Neuronal stem cell (in vitro differentiated cells): ENCODE data around the gene CACNB1.

Experiments used
- DNase-seq: peaks from one replicate; pipeline ENCODE4 v3.0.0-alpha.2; 2013; ENCODE audit warnings: low spot score
- H2AFZ ChIP-seq: one replicate; pipeline ENCODE4 v1.6.1; 2013; ENCODE audit warnings: mild to moderate bottlenecking, low read length, inconsistent platforms
- H2AK5ac ChIP-seq: 2 replicates; pipeline ENCODE4 v1.6.1; 2013; ENCODE audit warnings: low read depth, mild to moderate bottlenecking, inconsistent platforms, low read length, moderate library complexity, mixed read lengths
- H2BK120ac ChIP-seq: 2 replicates; pipeline ENCODE4 v1.6.1; 2013; ENCODE audit warnings: low read depth, mild to moderate bottlenecking, inconsistent platforms, low read length, moderate library complexity, mixed read lengths
- H2BK12ac ChIP-seq: one replicate; pipeline ENCODE4 v1.6.1; 2013; ENCODE audit warnings: low read length, inconsistent platforms
- H2BK15ac ChIP-seq: 2 replicates; pipeline ENCODE4 v1.6.1; 2013; ENCODE audit warnings: mild to moderate bottlenecking, low read length, inconsistent platforms, mixed read lengths
- H2BK5ac ChIP-seq: one replicate; pipeline ENCODE4 v1.6.1; 2013; ENCODE audit warnings: inconsistent platforms, mild to moderate bottlenecking, low read length, moderate library complexity
- H3K14ac ChIP-seq: one replicate; pipeline ENCODE4 v1.6.1; 2013; ENCODE audit warnings: low read length, inconsistent platforms
- H3K18ac ChIP-seq: 2 replicates; pipeline ENCODE4 v1.6.1; 2013; ENCODE audit warnings: low read length, inconsistent platforms
- H3K23ac ChIP-seq: 2 replicates; pipeline ENCODE4 v1.6.1; 2013; ENCODE audit warnings: low read depth, mild to moderate bottlenecking, mixed read lengths, low read length, inconsistent platforms; ENCODE audit not compliant: poor library complexity
- H3K27ac ChIP-seq: replicated peaks from 3 replicates; pipeline ENCODE4 v1.5.1; 2013; ENCODE audit warnings: low read length, inconsistent platforms
- H3K27me3 ChIP-seq, 3 experiments: 2 replicates each; pipeline ENCODE4 v1.6.1; 2013; ENCODE audit warnings: low read length in 3 of 3, mild to moderate bottlenecking in 2 of 3, inconsistent platforms in 1 of 3, low read depth in 1 of 3, mixed read lengths in 1 of 3, moderate library complexity in 1 of 3; ENCODE audit not compliant: control insufficient read depth in 3 of 3, insufficient read depth in 3 of 3
- H3K36me3 ChIP-seq, 2 donors: replicated peaks in 1 of 2; 2 replicates each; pipeline ENCODE4 v1.6.1; 2013; ENCODE audit warnings: low read length in 2 of 2; ENCODE audit not compliant: control insufficient read depth in 2 of 2, insufficient read depth in 2 of 2
- H3K4ac ChIP-seq: 2 replicates; pipeline ENCODE4 v1.6.1; 2013; ENCODE audit warnings: inconsistent platforms, mild to moderate bottlenecking, low read length, moderate library complexity
- H3K4me1 ChIP-seq, 2 donors: 1 replicate in 1 of 2; 2 replicates in 1 of 2; pipeline ENCODE4 v1.6.1; 2013; ENCODE audit warnings: low read length in 2 of 2, low read depth in 1 of 2; ENCODE audit not compliant: control insufficient read depth in 2 of 2, insufficient read depth in 1 of 2
- H3K4me2 ChIP-seq: one replicate; pipeline ENCODE4 v1.6.1; 2013; ENCODE audit warnings: mild to moderate bottlenecking, low read length, inconsistent platforms; ENCODE audit not compliant: insufficient read depth, poor library complexity, severe bottlenecking
- H3K4me3 ChIP-seq, 2 donors: 2 replicates each; pipeline ENCODE4 v1.5.1; 2013; ENCODE audit warnings: low read length in 2 of 2, mild to moderate bottlenecking in 2 of 2, inconsistent platforms in 1 of 2, moderate library complexity in 1 of 2
- H3K79me1 ChIP-seq: one replicate; pipeline ENCODE4 v1.6.1; 2013; ENCODE audit warnings: low read depth, mild to moderate bottlenecking, inconsistent platforms, low read length, moderate library complexity
- H3K9ac ChIP-seq: one replicate; pipeline ENCODE4 v1.6.1; 2013; ENCODE audit warnings: mild to moderate bottlenecking, low read depth, low read length, inconsistent platforms; ENCODE audit not compliant: poor library complexity
- H3K9me3 ChIP-seq, 2 donors: replicated peaks in 1 of 2; 2 replicates each; pipeline versions ENCODE3 to v1.6.1; 2013; ENCODE audit warnings: low read length in 2 of 2, mild to moderate bottlenecking in 2 of 2, inconsistent platforms in 1 of 2, low read depth in 1 of 2, mixed read lengths in 1 of 2, moderate library complexity in 1 of 2; ENCODE audit not compliant: control insufficient read depth in 2 of 2, insufficient read depth in 1 of 2
- H4K8ac ChIP-seq: one replicate; pipeline ENCODE4 v1.6.1; 2013; ENCODE audit warnings: low read depth, mild to moderate bottlenecking, inconsistent platforms, low read length, moderate library complexity
- H4K91ac ChIP-seq: one replicate; pipeline ENCODE4 v1.6.1; 2013; ENCODE audit warnings: low read length, low read depth, mild to moderate bottlenecking, inconsistent platforms; ENCODE audit not compliant: poor library complexity
- WGBS, 2 donors: extraction: QIAGEN DNeasy Blood & Tissue Kit; methylation state at CpG; one replicate each; pipeline ENCODE4 v1.1.7; 2013; ENCODE audit warnings: missing lambda C conversion rate in 2 of 2, mixed read lengths in 1 of 2; ENCODE audit not compliant: insufficient read length in 2 of 2, insufficient replicate concordance in 1 of 2; ENCODE audit errors: extremely low coverage in 2 of 2; 5-methylcytosine and 5-hydroxymethylcytosine counted together

Gene CACNB1

DNA sequence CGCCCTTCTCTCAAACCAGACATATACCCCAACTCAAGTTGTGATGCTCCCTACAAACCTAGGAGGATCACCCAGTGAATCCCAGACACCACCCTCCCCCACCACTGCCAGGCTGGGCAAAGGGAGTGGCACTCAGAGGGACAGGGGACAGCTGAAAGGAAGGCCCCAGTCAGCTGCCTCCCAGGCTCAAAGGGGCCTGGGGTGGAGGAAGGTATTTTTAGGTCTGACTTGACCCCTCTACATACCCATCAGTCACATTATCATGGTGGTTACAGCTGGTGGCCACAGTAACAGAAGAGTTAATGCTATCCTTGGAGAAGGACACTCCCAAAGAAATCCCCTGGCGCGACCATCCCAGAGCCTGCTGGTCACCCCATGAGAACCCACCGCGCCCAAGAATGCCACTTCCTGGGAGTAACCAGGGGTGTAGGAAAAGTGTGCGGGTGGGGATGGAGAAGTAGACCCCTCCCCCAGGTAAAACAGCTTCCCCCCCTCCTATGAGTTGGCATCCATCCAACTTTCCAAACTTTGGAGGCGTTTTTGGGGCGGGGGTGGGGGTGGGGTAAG, 1.1 kb downstream of the CACNB1 start:
- H2AK5ac ChIP-seq: no peak overlapping the region
- H3K18ac ChIP-seq: no peak overlapping the region
- peaks cover 18% of the 10 kb centered on the region for H3K79me1 ChIP-seq
- no peak overlapping the region for H3K27ac ChIP-seq
- H4K91ac ChIP-seq: no peak overlapping the region
- H3K4me3 ChIP-seq: peak overlapping the region in 1 of 2 donors; percentile 77
- H4K8ac ChIP-seq: no peak overlapping the region
- no peak overlapping the region for H2BK5ac ChIP-seq
- no peak overlapping the region for H3K9ac ChIP-seq
- no peak overlapping the region for H2BK120ac ChIP-seq
- H3K36me3 ChIP-seq: peaks cover 27 to 35% of the 10 kb centered on the region in 2 donors
- H3K9me3 ChIP-seq: peaks cover 0 to 2% of the 10 kb centered on the region in 2 donors
- H3K14ac ChIP-seq: no peak overlapping the region
- no peaks in the 10 kb centered on the region for H3K27me3 ChIP-seq
- H2AFZ ChIP-seq: no peak overlapping the region
- no CpG with 5 or more reads among the region's 8 CpGs for WGBS, 2 donors
- no peak overlapping the region for H2BK15ac ChIP-seq
- H3K4me1 ChIP-seq: peaks cover 15 to 28% of the 10 kb centered on the region in 2 donors
- no peak overlapping the region for H2BK12ac ChIP-seq
- peak overlapping the region; percentile 91 for H3K4me2 ChIP-seq
- no peak overlapping the region for H3K4ac ChIP-seq
- DNase-seq: no peak
- H3K23ac ChIP-seq: peak overlapping the region; percentile 57

DNA sequence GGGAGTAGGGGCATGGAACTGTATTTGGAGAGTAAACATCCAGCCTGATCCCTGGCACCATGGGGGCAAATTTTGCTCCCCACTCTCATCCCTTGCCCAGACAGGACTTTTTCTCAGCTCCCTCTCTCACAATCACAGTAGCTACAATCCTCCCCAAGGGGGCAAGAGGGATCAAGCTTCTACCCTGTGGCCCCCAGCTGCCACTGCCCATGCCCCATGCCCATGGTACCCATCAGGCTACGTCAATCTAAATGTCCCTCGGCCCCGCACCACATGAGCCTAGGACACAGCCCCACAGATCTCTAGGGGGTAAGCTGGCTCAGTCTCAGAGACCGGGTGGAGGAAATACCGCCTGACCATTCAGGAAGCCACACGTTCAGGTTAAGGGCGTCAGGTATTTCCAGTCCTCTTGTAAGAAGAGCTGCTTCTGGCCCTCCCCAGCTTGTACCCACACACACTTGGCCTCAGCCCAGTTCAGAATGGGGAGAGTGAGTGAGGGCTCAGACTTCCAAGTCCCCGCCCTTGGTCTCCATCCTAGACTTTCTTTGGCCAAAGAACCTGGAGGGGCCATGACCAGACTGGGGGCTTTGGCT, 1.8 kb downstream of the CACNB1 start:
- H3K36me3 ChIP-seq: peaks cover 28 to 33% of the 10 kb centered on the region in 2 donors
- DNase-seq: no peak
- peaks cover 0 to 2% of the 10 kb centered on the region in 2 donors for H3K9me3 ChIP-seq
- H3K27me3 ChIP-seq: no peaks in the 10 kb centered on the region
- H3K23ac ChIP-seq: no peak overlapping the region
- H4K8ac ChIP-seq: no peak overlapping the region
- H2BK15ac ChIP-seq: no peak overlapping the region
- peak overlapping the region; percentile 0 for H2AK5ac ChIP-seq
- no CpG with 5 or more reads among the region's 8 CpGs for WGBS, 2 donors
- H3K27ac ChIP-seq: no peak overlapping the region
- no peak overlapping the region for H4K91ac ChIP-seq
- H3K4me3 ChIP-seq: peak overlapping the region in 1 of 2 donors; percentile 8
- H3K18ac ChIP-seq: no peak overlapping the region
- peak overlapping the region; percentile 58 for H3K4me2 ChIP-seq
- H3K4me1 ChIP-seq: peaks cover 9 to 28% of the 10 kb centered on the region in 2 donors
- H2BK5ac ChIP-seq: no peak overlapping the region
- H2BK12ac ChIP-seq: no peak overlapping the region
- no peak overlapping the region for H3K14ac ChIP-seq
- peaks cover 18% of the 10 kb centered on the region for H3K79me1 ChIP-seq
- H2AFZ ChIP-seq: no peak overlapping the region
- H2BK120ac ChIP-seq: no peak overlapping the region
- H3K4ac ChIP-seq: no peak overlapping the region
- H3K9ac ChIP-seq: no peak overlapping the region

- peak overlapping the region; percentile 61 for H3K18ac ChIP-seq
- peaks cover 28 to 36% of the 10 kb centered on the region in 2 donors for H3K36me3 ChIP-seq
- no peak overlapping the region for H3K4ac ChIP-seq
- H3K9ac ChIP-seq: peak overlapping the region; percentile 64
- H3K4me1 ChIP-seq: peaks cover 9 to 28% of the 10 kb centered on the region in 2 donors
- peak overlapping the region; percentile 69 for H3K27ac ChIP-seq
- peak overlapping the region; percentile 78 for H2BK12ac ChIP-seq
- no peak overlapping the region for H3K23ac ChIP-seq
- DNase-seq: peak; percentile 38
- peak overlapping the region; percentile 55 for H2BK15ac ChIP-seq
- no peak overlapping the region for H3K14ac ChIP-seq
- H2BK120ac ChIP-seq: no peak overlapping the region
- no CpG with 5 or more reads among the region's 10 CpGs for WGBS, 2 donors
- no peak overlapping the region for H2BK5ac ChIP-seq
- no peak overlapping the region for H4K8ac ChIP-seq
- peaks cover 0 to 2% of the 10 kb centered on the region in 2 donors for H3K9me3 ChIP-seq
- peak overlapping the region in 1 of 2 donors; percentile 18 for H3K4me3 ChIP-seq
- no peaks in the 10 kb centered on the region for H3K27me3 ChIP-seq
- peak overlapping the region; percentile 58 for H3K4me2 ChIP-seq
- peak overlapping the region; percentile 62 for H2AK5ac ChIP-seq
- H4K91ac ChIP-seq: no peak overlapping the region
- no peak overlapping the region for H2AFZ ChIP-seq
- H3K79me1 ChIP-seq: peaks cover 14% of the 10 kb centered on the region
These were observed 2.4 kb downstream of the CACNB1 start for GRCh38 chr17:39194985-39195524.
